Left forelimb (tissue), 1 donor: Measurements from ENCODE around the gene IL1A.
"Not testable (repeated sequence)": the region's sequence is repeated elsewhere in the genome, so short reads cannot be mapped to it uniquely, and the experiment has no call there.

Experiments used
- DNase-seq: peaks from one replicate; pipeline ENCODE4 v3.0.0-alpha.2; 2018; ENCODE audit warnings: low spot score

Gene IL1A, protein sequence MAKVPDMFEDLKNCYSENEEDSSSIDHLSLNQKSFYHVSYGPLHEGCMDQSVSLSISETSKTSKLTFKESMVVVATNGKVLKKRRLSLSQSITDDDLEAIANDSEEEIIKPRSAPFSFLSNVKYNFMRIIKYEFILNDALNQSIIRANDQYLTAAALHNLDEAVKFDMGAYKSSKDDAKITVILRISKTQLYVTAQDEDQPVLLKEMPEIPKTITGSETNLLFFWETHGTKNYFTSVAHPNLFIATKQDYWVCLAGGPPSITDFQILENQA

DNA sequence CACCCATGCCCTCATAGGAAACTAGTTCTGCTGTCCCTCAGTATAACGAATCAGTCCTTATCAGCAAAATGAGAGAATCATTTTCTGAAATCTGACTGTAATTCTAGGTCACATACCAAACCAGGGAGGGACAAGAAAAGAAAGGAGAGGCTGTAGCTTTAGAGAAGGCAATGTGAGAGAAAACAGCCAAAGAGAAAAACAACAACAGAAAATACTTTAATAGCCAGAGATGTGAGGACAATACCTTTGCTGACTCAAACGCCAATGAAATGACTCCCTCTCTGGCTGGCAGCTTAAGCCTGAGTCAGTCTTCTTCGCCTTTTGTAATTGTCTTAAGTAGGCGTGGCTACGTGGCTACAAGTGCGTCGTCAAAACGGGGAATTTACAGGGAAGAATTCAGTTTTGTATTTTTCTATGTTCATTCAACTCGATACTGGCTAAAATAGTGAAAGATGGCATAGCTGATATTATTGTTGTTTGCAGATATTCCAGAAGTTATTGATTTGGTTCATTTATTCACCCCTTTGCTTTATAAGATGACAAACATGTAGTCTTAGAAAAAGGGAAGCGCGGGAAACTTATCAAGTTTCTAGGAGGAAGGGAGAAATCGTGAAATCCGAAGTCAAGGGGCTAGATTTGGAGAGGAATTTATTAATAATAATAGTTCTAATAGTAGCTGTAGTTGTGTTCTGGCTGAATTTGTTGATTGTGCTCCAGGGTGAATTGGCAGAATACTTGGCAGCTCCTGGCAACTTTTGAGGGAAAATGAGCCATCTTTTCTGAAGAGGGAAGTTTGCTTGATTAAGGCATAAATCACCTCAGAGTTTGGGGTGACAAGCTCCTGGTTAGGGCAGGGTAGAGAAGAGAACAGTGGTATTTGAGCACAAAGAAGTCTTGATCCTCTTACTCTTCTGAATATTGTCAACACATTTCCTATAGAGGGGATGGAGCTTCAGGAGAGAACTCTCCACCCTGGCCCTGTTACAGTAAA lies at the start of gene IL1A:
Gene IL1A (minus strand): TSS at position 295 of the 991 bp plus-strand sequence. CDS start 723 bp downstream, outside the sequence.
- no peak for DNase-seq

DNA sequence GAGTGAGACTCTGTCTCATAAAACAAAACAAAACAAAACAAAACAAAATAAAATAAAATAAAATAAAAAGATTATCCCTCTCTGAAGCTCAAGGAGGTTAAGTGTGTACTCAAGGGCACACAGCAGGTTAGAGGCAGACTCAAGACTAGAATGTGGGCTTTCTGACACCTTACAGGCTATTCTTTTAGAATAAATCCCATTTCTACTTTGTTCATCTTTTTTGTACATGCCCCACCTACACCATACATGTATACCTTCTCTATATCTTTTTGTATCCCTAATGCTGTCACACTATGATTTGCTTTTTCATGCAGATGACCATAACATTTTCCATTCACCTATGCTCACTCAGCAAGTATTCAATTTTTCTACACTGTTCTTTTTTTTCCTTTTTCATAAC lies 49.7 kb upstream of the IL1A start:
- no peak for DNase-seq

DNA sequence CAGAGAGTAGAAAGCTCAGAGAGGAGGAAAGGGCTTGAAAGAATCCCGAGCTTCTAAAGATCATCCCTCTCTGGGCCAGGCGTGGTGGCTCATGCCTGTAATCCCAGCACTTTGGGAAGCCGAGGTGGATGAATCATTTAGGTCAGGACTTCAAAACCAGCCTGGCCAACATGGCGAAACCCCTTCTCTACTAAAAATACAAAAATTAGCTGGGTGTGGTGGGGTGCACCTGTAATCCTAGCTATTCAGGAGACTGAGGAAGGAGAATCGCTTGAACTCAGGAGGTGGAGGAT lies 49.3 kb upstream of the IL1A start:
- DNase-seq: not testable (repeated sequence)

DNA sequence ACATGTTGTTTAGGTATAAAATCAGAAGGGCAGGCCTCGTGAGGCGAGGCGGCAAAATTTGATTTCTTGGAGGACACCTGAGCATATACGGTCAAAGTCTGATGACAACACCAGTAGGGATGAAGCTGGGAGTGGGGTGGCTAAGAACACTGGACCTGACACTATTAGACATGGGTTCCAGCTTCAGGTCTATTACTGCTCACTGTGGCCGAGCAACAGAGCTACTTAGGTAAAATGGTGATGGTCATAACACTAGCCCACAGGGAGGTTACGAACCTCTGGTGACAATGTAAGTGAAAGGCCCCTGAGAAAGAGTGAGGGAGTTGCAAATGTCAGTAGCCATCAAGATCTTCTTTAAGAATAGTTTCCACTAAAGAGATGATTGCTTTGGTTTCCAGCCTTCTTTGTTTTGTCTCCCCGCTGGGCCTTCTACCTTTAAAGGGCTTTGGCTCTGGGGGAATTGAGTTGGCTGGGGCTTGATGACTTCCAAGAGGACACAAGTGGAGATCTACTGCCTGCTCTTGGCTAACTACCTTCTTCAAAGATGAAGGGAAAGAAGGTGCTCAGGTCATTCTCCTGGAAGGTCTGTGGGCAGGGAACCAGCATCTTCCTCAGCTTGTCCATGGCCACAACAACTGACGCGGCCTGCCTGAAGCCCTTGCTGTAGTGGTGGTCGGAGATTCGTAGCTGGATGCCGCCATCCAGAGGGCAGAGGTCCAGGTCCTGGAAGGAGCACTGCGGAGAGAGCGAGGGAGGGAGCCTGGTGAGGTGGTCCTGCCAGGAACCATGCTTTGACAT lies 48.7 kb upstream of the IL1A start:
- no peak for DNase-seq

DNA sequence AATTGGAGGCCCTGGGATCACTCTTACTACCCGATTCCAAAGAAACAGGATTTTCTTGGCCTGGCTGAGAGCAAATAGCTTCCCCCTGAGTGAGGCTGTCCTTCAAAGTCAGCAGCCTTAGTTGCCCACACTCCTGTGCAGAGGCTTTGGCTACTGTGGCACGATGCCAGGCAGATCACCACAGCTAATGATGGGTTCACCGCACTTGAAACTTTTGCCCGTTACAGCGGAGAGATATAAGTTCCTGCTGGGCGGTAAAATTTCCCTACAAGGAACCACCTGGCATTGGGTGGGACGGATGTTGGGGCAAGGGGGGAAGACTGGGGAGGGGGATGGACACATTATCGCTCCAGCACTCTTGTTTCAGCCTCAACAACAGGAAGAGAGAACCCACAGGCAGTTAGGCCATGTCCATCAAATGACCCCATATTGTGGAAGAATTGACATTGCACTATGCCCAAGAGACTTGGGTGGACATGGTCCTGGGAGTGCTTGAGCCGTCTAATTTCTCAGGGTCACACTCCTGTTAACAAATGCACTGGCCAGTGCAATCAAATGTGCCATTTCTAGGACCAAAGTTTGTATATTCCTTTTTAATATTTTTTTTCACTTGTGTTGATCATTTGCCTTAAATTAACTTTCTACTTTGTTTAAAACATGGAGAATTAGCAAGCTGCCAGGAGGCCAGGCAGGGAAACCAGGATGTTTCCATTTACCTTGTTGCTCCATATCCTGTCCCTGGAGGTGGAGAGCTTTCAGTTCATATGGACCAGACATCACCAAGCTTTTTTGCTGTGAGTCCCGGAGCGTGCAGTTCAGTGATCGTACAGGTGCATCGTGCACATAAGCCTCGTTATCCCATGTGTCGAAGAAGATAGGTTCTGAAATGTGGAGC lies 47.9 kb upstream of the IL1A start:
- no peak for DNase-seq

DNA sequence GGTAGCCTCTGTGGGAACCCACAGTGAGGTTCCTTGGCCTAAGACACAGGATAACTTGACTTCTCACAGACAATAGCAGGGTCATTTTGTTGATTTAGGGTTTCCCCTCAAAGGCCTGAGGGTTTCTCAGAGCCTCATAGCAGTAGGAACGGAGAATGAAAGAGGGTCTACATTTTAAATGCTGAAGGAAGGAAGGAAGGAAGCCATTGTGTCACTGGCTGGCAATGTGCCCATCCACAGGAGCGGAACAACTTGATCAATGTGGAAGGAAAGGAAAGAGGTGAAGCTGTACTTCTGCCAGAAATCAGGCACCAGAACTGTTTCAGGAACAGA lies 47.2 kb upstream of the IL1A start:
- no peak for DNase-seq

DNA sequence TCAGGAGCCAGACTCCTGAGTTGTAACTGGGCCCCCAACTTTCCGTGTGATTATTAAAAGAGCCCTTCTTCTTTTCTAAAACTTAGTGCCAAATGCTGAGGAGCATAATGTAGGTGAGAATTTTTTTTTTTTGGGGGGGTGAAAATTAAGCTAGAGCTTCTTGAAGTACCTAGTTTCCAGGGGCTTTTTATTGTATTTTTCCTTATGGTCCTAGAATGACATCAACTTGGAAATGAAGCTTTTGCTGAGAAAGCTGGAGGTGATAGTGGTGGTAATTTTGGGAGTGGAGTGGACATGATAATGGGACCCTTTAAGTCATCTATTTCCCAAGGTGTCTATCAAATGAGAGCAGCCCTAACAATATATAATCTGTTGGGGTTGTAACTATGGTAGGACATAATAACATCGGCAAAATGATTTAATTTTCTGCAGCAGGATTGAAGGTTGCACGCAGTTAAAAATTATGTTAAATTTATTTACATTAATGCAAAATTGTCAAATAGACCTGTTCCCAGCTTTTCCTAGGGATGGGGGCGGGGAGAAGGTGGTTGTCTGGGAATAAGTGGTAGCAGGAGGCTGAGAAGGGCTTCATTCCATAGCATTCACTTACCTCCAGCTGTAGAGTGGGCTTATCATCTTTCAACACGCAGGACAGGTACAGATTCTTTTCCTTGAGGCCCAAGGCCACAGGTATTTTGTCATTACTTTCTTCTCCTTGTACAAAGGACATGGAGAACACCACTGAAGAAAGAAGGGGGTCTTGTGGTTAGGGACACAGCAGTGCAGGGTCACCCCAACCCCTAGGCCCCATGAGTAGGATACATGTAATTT lies 46.6 kb upstream of the IL1A start:
- no peak for DNase-seq

DNA sequence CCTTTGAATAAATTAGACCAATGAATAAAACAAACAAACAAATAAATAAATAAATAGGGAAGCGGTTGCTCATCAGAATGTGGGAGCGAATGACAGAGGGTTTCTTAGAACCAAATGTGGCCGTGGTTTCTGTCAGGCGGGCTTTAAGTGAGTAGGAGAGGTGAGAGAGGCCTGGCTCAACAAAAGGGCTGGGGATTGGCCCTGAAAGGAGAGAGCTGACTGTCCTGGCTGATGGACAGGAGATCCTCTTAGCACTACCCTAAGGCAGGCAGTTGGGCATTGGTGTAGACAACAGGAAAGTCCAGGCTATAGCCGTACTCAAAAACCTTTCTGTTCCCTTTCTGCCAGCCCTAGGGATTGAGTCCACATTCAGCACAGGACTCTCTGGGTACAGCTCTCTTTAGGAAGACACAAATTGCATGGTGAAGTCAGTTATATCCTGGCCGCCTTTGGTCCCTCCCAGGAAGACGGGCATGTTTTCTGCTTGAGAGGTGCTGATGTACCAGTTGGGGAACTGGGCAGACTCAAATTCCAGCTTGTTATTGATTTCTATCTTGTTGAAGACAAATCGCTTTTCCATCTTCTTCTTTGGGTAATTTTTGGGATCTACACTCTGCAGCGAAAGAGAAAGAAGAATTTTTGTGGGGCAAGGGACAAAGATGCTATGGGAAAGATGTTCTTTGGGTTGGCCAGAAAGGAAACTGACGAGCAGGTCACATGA lies 45.8 kb upstream of the IL1A start:
- DNase-seq: no peak

DNA sequence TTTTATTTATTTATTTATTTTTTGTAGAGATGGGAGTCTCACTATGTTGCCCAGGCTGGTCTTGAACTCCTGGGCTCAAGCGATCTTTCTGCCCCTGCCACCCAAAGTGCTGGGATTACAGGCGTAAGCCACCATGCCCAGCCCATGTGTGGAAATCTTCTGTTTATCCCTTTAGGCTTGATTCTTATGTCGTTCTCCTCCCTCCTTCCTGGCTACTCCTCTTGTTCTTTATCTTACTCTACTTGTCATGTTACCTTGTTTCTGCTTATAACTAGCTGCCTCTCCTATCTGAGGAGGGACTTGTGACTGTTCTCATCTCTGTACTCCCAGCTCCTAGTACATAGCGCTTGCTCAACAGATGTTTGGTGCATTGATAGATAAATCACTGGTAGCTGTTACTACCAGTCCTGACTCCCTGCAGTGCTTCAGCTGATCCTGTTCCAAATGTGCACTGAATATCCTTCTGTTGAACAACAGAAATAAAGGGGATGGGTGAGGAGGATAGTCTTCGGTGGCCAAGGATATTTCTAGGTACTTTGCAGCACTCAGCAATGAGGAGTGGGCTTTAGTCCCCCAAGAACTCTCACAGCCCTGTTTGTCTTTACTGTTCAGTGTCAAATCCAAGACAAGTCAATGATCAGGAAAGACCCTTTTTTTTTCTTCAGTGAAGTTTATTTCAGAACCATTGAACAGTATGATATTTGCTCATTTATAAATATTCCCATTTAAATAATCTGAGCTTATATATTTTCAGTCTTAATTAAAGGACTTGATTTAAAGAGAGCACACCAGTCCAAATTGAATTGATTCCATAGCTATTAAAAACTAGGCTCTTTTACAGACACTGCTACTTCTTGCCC lies 45.0 kb upstream of the IL1A start:
- DNase-seq: no peak

DNA sequence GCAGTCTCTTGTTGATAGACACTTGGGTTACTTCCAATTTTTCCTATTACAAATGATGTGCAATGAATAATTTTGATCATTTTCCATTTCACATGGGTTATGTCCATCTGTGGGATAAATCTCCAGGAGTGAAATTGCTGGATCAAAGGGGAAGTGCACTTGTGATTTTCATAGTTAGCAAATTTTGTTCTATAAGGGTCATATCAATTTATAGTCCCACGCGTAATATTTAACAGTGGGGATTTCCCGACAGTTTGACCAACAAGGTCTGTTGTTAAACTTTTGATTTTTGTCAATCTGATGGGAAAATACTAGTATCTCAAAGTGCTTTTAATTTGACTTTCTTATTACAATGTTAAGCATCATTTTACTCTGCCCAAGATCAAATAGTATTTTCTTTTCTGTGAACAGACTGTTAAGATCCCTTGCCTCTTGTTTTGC lies 44.0 kb upstream of the IL1A start:
- DNase-seq: no peak

DNA sequence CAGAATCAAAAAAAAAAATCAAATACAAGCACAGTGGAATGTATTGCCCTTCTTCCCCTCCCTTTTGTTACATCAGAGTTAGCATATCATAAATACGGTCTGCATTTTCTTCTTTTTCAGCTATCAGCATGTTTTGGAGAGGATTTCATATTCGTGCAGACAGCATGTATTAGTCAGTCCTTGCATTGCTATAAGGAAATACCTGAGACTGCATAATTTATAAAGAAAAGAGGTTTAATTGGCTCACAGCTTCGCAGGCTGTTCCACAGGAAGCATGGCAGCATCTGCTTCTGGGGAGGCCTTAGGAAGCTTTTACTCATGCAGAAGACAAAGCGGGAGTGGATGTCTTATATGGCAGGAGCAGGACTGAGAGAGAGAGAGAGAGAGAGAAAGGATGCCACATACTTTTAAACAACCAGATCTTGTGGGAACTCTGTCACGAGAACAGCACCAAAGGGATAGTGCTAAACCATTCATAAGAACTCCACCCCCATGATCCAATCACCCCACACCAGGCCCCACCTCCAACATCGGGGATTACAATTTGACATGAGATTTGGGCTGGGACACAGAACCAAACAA lies 43.4 kb upstream of the IL1A start:
- DNase-seq: no peak

DNA sequence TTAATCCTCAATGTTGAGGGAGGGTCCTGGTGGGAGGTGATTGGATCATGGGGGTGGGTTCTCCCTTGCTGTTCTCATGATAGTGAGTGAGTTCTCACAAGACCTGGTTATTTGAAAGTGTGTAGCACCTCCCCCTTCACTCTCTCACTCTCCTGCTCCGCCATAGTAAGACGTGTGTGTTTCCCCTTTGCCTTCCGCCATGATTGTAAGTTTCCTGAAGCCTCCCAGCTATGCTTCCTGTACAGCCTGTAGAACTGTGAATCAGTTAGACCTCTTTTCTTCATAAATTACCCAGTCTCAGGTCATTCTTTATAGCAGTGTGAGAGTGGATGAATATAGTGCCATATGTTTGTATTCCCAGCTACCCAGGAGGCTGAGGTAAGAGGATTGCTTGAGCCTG lies 42.7 kb upstream of the IL1A start:
- DNase-seq: no peak

DNA sequence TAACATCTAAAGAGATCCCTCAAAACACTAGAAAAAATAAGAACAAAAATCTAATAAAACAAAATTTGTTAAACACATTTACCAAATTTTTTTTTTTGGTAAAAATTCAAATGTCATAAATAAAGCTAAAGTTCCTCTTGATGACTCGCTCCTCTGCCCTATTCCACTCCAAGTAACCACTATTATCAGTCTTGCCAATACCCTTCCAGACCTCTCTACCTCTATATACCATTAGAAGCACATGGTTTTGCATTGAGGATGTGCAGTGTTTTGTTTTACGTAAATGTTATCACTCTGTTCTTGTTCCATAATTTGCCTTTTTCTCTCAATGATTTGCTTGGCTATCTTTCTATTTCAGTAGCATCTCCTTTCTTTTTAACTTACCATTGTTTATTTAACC lies 41.4 kb upstream of the IL1A start:
- DNase-seq: no peak

DNA sequence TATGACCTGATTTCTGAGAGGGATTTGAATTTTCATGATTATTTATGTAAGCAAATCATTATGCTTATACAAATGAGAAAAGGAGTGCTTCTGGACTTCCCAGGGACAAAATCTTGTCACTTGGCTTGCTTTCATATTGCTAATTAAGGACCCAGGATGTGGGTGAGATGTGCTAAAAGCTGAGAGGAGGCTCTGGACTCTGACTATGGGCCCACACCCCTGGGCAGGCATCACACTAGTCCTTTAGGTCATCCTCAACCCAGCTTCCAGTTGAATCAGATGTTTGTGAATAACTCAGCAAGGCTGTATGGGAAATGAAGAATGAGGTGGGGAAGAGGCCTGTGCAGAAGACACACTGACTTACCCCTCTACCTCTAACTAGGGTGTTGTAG lies 40.4 kb upstream of the IL1A start:
- no peak for DNase-seq

DNA sequence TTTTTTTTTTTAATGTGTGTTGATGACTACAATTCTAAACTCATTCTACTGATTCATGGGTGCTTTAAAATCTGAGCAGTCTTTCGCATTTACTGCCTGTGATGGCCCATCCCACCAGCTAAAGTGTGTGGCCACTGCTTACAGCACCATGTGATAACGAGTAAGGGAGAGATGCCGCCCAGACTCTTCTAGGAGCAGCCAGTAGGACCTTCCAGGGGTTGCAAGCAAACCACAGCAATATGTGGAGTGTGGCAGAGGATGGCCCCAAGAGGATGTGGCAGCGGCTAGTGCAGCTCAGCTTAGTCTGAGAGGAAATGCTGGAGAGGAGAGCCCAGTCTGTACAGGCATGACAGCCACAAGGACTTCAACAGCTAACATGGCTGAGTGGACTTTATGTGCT lies 37.4 kb upstream of the IL1A start:
- no peak for DNase-seq

DNA sequence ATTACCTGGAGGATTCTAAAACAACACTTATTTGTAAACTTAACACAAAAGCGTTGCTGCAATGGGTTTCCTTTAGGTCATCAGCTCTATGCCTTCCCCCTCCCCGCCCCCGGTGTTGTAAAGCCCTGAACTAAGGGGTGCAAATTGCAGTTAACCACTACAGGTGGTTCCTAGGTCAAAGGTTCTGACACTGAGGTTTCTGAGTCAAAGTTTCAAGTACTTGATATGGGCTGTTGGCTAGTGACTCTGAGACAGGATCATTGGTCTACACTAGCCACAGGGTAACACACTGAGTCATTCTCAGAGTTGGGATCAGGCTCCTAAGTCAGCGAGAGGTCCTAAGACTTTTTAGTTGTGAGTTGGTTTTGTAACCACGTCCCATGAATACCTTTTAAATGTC lies 36.8 kb upstream of the IL1A start:
- no peak for DNase-seq

DNA sequence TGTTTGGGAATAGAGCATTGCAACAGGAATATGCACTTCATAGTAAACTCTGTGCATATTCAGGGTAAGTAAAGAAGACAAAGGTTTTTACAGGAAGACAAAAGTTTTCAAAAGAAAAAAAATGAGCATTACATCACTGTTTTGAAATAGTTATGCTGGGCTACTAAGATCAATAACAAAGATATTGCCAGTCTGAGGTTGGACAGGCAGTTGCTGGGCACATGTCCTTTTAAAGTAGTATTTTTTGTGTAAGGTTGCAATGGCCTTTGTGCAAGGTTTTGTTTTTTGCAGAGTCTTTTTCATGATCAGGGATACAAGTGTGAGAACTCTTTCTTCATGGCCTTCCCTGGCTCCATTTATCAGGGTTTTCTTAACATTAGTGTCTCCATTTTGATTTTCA lies 36.0 kb upstream of the IL1A start:
- no peak for DNase-seq

DNA sequence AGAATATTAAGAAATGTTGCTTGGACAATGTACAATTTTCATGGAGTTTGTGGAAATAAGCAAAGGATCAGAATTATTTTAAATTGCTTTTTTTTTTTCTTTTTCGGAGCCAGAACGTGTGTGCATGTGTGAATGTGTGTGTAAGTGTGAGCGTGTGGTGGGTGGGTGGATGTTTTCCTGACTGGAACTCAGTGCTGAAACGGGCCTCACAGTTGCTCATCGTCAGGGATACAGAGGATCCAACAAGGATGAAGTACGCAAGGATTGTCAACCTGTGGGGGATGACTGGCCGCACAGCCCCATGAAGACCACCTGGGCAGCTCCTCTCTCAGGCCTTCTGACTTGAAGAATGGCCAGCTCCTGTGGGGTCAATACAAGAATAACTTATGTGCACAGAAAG lies 34.8 kb upstream of the IL1A start:
- DNase-seq: no peak
